K562 (cell line): ENCODE measurements around the gene NUB1. TPM values are rescaled to one million over a fixed set of nuclear protein-coding genes. Genes with fewer than 3 reads are reported as not detected.

Experiments
- CREB3 ChIP-seq: fragments of 450-650 bp; conservative IDR thresholded peaks from 2 replicates; pipeline ENCODE4 v1.6.1; 2016; ENCODE audit warnings: missing genetic modification characterization, low read depth, mild to moderate bottlenecking, missing compliant biosample characterization, moderate library complexity
- ETS1 ChIP-seq: conservative IDR thresholded peaks from 2 replicates; pipeline ENCODE4 v1.6.1; 2011; ENCODE audit warnings: low read depth, mild to moderate bottlenecking, low read length; ENCODE audit not compliant: control insufficient read depth
- FOXK2 ChIP-seq, 2 experiments: fragments of 450-650 bp; IDR thresholded peaks in 1 of 2; conservative IDR thresholded peaks in 1 of 2; 2 replicates each; pipeline ENCODE4 v1.6.1; 2016; ENCODE audit warnings: low read depth in 2 of 2, mild to moderate bottlenecking in 1 of 2
- GABPA ChIP-seq: fragments of 200-800 bp; sonication (Bioruptor generic); conservative IDR thresholded peaks from 2 replicates; pipeline ENCODE4 v1.6.1; 2016; ENCODE audit warnings: low read depth, missing genetic modification characterization, missing compliant biosample characterization
- HMG20A ChIP-seq: fragments of 450-650 bp; formaldehyde crosslinking; conservative IDR thresholded peaks from 2 replicates; pipeline ENCODE4 v1.4.0; 2020; ENCODE audit warnings: mild to moderate bottlenecking, mixed read lengths
- polyA plus RNA-seq, 8 experiments: library from polyadenylated mRNA; depleted of rRNA in 4 of 8; stranded (reverse) in 5 of 8; unstranded in 3 of 8; fragments of >200 nt; fragmentation: Nextera tagmentation in 2 of 8; fragmentation: Illumina TruSeq in 1 of 8; extraction: Ambion mirVana in 2 of 8; extraction: Trizol in 1 of 8; gene quantifications; 2 replicates each; pipeline versions ENCODE4 v1.2.1 to v1.2.3, GENCODE V29; 2011 to 2014; ENCODE audit warnings: inconsistent platforms in 1 of 8, missing spikeins in 1 of 8
- total RNA-seq, 7 experiments: library from RNA; depleted of rRNA in 6 of 7; stranded (reverse); fragments of >200 nt in 6 of 7; fragmentation: Illumina TruSeq in 2 of 7; extraction: Trizol in 2 of 7; gene quantifications; 2 replicates each; pipeline versions ENCODE4 v1.2.1 to v1.2.3, GENCODE V29; 2011 to 2021; ENCODE audit warnings: low replicate concordance in 1 of 7
- TF ChIP-seq, protein P1 (sequence below): sonication (generic); formaldehyde crosslinking; IDR thresholded peaks from 2 replicates; pipeline ENCODE4 v1.8.0; 2023; ENCODE audit warnings: missing genetic modification reagents, mild to moderate bottlenecking, borderline replicate concordance
- TF ChIP-seq, protein P2 (sequence below): fragments of 250-450 bp; sonication (Bioruptor Pico); IDR thresholded peaks from 2 replicates; pipeline ENCODE4 v1.4.0; 2020; ENCODE audit warnings: mild to moderate bottlenecking, moderate library complexity

NUB1 gene
- total and polyA plus RNA-seq, 9 of the 15 experiments (the other 6 are each of a cell fraction or from before 2014, with no cell fraction given) = 43.2 to 159 (median 85.2) TPM

GRCh38 chr7:151406051-151406875 is 64.7 kb downstream of the NUB1 start (continued):
- no peak for TF ChIP-seq ETS1
- no peak for TF ChIP-seq FOXK2 (conservative IDR thresholded peaks at IDR 0.05 in 1 of 2, IDR thresholded peaks at IDR 0.05 in 1 of 2; ENCODE audit: low read depth in 2 of 2)
- TF ChIP-seq CREB3 (tag) = no peak
- TF ChIP-seq GABPA (tag) = no peak
- TF ChIP-seq, protein P1, sequence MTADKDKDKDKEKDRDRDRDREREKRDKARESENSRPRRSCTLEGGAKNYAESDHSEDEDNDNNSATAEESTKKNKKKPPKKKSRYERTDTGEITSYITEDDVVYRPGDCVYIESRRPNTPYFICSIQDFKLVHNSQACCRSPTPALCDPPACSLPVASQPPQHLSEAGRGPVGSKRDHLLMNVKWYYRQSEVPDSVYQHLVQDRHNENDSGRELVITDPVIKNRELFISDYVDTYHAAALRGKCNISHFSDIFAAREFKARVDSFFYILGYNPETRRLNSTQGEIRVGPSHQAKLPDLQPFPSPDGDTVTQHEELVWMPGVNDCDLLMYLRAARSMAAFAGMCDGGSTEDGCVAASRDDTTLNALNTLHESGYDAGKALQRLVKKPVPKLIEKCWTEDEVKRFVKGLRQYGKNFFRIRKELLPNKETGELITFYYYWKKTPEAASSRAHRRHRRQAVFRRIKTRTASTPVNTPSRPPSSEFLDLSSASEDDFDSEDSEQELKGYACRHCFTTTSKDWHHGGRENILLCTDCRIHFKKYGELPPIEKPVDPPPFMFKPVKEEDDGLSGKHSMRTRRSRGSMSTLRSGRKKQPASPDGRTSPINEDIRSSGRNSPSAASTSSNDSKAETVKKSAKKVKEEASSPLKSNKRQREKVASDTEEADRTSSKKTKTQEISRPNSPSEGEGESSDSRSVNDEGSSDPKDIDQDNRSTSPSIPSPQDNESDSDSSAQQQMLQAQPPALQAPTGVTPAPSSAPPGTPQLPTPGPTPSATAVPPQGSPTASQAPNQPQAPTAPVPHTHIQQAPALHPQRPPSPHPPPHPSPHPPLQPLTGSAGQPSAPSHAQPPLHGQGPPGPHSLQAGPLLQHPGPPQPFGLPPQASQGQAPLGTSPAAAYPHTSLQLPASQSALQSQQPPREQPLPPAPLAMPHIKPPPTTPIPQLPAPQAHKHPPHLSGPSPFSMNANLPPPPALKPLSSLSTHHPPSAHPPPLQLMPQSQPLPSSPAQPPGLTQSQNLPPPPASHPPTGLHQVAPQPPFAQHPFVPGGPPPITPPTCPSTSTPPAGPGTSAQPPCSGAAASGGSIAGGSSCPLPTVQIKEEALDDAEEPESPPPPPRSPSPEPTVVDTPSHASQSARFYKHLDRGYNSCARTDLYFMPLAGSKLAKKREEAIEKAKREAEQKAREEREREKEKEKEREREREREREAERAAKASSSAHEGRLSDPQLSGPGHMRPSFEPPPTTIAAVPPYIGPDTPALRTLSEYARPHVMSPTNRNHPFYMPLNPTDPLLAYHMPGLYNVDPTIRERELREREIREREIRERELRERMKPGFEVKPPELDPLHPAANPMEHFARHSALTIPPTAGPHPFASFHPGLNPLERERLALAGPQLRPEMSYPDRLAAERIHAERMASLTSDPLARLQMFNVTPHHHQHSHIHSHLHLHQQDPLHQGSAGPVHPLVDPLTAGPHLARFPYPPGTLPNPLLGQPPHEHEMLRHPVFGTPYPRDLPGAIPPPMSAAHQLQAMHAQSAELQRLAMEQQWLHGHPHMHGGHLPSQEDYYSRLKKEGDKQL = no peak
- TF ChIP-seq HMG20A = no peak
- TF ChIP-seq, protein P2, sequence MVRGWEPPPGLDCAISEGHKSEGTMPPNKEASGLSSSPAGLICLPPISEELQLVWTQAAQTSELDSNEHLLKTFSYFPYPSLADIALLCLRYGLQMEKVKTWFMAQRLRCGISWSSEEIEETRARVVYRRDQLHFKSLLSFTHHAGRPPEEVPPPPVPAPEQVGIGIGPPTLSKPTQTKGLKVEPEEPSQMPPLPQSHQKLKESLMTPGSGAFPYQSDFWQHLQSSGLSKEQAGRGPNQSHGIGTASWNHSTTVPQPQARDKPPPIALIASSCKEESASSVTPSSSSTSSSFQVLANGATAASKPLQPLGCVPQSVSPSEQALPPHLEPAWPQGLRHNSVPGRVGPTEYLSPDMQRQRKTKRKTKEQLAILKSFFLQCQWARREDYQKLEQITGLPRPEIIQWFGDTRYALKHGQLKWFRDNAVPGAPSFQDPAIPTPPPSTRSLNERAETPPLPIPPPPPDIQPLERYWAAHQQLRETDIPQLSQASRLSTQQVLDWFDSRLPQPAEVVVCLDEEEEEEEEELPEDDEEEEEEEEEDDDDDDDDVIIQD (CRISPR knock-in tag) = no peak
